ENCODE results near the gene PAFAH1B1.

DNA sequence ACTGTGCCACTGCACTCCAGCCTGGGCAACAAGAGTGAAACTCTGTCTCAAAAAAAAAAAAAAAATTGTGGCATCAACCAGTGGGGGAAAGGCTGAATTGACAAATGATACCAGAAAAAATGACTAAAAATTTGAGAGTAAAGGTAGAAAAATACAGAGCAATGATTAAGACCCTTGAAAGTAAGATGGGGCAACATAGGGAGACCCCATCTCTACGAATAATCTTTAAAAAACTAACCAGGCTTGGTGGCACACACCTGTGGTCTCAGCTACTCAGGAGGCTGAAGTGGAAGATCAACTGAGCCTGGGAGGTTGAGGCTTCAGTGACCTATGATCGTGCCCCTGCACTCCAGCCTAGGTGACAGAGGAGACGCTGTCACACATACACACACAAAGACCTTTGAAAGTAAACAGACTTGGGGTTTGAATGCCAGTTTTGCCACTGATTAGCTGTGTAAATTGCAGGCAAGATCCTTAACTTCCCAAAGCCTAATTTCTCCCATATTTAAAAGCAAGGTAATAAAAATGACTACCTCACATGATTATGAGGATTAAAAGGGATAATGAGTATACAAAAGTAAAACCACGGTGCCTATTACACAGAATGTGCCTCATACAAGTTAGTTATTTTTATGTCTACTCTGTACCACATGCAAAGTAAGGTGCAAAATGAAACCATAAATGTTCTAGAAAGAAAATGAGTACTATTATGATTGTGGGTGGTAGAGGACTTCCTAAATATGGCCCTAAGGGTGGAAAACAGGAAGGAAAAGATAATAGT lies 21.7 kb upstream of the PAFAH1B1 start:
- TF ChIP-seq, protein P1, sequence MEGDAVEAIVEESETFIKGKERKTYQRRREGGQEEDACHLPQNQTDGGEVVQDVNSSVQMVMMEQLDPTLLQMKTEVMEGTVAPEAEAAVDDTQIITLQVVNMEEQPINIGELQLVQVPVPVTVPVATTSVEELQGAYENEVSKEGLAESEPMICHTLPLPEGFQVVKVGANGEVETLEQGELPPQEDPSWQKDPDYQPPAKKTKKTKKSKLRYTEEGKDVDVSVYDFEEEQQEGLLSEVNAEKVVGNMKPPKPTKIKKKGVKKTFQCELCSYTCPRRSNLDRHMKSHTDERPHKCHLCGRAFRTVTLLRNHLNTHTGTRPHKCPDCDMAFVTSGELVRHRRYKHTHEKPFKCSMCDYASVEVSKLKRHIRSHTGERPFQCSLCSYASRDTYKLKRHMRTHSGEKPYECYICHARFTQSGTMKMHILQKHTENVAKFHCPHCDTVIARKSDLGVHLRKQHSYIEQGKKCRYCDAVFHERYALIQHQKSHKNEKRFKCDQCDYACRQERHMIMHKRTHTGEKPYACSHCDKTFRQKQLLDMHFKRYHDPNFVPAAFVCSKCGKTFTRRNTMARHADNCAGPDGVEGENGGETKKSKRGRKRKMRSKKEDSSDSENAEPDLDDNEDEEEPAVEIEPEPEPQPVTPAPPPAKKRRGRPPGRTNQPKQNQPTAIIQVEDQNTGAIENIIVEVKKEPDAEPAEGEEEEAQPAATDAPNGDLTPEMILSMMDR (tag by site-specific recombination; IDR thresholded peaks at IDR 0.05), result no peak
- TF ChIP-seq ZFP41 (tag by site-specific recombination; IDR thresholded peaks at IDR 0.05; ENCODE audit: borderline replicate concordance) (no peak), ZNF560 (tag by site-specific recombination; IDR thresholded peaks at IDR 0.05; ENCODE audit: borderline replicate concordance) (no peak), ZNF23 (tag by site-specific recombination; IDR thresholded peaks at IDR 0.05; ENCODE audit: borderline replicate concordance) (no peak), ZNF266 (tag by site-specific recombination; IDR thresholded peaks at IDR 0.05; ENCODE audit: low read depth) (no peak), ZNF214 (tag by site-specific recombination; IDR thresholded peaks at IDR 0.05; ENCODE audit: borderline replicate concordance) (no peak)
- TF ChIP-seq, protein P2, sequence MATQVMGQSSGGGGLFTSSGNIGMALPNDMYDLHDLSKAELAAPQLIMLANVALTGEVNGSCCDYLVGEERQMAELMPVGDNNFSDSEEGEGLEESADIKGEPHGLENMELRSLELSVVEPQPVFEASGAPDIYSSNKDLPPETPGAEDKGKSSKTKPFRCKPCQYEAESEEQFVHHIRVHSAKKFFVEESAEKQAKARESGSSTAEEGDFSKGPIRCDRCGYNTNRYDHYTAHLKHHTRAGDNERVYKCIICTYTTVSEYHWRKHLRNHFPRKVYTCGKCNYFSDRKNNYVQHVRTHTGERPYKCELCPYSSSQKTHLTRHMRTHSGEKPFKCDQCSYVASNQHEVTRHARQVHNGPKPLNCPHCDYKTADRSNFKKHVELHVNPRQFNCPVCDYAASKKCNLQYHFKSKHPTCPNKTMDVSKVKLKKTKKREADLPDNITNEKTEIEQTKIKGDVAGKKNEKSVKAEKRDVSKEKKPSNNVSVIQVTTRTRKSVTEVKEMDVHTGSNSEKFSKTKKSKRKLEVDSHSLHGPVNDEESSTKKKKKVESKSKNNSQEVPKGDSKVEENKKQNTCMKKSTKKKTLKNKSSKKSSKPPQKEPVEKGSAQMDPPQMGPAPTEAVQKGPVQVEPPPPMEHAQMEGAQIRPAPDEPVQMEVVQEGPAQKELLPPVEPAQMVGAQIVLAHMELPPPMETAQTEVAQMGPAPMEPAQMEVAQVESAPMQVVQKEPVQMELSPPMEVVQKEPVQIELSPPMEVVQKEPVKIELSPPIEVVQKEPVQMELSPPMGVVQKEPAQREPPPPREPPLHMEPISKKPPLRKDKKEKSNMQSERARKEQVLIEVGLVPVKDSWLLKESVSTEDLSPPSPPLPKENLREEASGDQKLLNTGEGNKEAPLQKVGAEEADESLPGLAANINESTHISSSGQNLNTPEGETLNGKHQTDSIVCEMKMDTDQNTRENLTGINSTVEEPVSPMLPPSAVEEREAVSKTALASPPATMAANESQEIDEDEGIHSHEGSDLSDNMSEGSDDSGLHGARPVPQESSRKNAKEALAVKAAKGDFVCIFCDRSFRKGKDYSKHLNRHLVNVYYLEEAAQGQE (tag by site-specific recombination; IDR thresholded peaks at IDR 0.05), result no peak
- TF ChIP-seq, protein P3, sequence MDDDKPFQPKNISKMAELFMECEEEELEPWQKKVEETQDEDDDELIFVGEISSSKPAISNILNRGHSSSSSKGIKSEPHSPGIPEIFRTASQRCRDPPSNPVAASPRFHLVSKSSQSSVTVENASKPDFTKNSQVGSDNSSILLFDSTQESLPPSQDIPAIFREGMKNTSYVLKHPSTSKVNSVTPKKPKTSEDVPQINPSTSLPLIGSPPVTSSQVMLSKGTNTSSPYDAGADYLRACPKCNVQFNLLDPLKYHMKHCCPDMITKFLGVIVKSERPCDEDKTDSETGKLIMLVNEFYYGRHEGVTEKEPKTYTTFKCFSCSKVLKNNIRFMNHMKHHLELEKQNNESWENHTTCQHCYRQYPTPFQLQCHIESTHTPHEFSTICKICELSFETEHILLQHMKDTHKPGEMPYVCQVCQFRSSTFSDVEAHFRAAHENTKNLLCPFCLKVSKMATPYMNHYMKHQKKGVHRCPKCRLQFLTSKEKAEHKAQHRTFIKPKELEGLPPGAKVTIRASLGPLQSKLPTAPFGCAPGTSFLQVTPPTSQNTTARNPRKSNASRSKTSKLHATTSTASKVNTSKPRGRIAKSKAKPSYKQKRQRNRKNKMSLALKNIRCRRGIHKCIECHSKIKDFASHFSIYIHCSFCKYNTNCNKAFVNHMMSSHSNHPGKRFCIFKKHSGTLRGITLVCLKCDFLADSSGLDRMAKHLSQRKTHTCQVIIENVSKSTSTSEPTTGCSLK (tag by site-specific recombination; IDR thresholded peaks at IDR 0.05), result no peak

All from HEK293 (cell line).